IMR-90 (cell line): Measurements from ENCODE around the gene LMX1A. TPM values are rescaled to one million over a fixed set of nuclear protein-coding genes. Genes with fewer than 3 reads are reported as not detected.

ENCODE experiments used
- ATAC-seq: fragments of 200-7000 bp; cut with Tn5 transposase; 2 replicates; pipeline ENCODE4 v1.9.1; 2020; ENCODE audit warnings: low read depth, mild to moderate bottlenecking, moderate library complexity
- BruUV-seq: library from RNA; stranded (reverse); fragments of 400-500 nt; replicated peaks from 2 replicates; lab custom pipeline; 2021; lab: Mats Ljungman, UMichigan
- CTCF ChIA-PET: fragments of 300-600 bp; formaldehyde crosslinking; extraction: SDS; loops from one replicate; lab custom pipeline; 2021; ENCODE audit warnings: antibody characterized with exemption; lab: Yijun Ruan, JAX
- POLR2A ChIA-PET: fragments of 300-600 bp; sonication (Branson Sonifier 250); formaldehyde crosslinking; loops from one replicate; lab custom pipeline; 2022; ENCODE audit warnings: antibody characterized with exemption; ENCODE audit not compliant: unreplicated experiment; lab: Charles Lee
- DNase-seq: peaks from one replicate; pipeline ENCODE4 v3.0.0; 2013
- H2AFZ ChIP-seq: replicated peaks from 2 replicates; pipeline ENCODE3; 2013; ENCODE audit warnings: low read length, mild to moderate bottlenecking; ENCODE audit not compliant: poor library complexity
- H2AK5ac ChIP-seq: 2 replicates; pipeline ENCODE4 v1.6.1; 2013; ENCODE audit warnings: low read depth, low read length, inconsistent platforms
- H2AK9ac ChIP-seq: replicated peaks from 2 replicates; pipeline ENCODE3; 2013; ENCODE audit warnings: mild to moderate bottlenecking, low read depth, low read length, moderate library complexity; ENCODE audit not compliant: poor library complexity
- H2BK120ac ChIP-seq: 2 replicates; pipeline ENCODE4 v1.6.1; 2013; ENCODE audit warnings: low read depth, low read length, inconsistent platforms
- H2BK15ac ChIP-seq: 3 replicates; pipeline ENCODE4 v1.6.1; 2013; ENCODE audit warnings: low read depth, low read length, inconsistent platforms
- H2BK20ac ChIP-seq: 2 replicates; pipeline ENCODE4 v1.6.1; 2013; ENCODE audit warnings: low read depth, mild to moderate bottlenecking, inconsistent platforms, low read length, moderate library complexity
- H2BK5ac ChIP-seq: 2 replicates; pipeline ENCODE4 v1.6.1; 2013; ENCODE audit warnings: mild to moderate bottlenecking, low read depth, low read length, inconsistent platforms; ENCODE audit not compliant: poor library complexity, severe bottlenecking
- H3K14ac ChIP-seq: replicated peaks from 2 replicates; pipeline ENCODE4 v1.6.1; 2013; ENCODE audit warnings: low read depth, low read length, inconsistent platforms
- H3K18ac ChIP-seq: 2 replicates; pipeline ENCODE4 v1.6.1; 2013; ENCODE audit warnings: low read depth, low read length, control low read depth
- H3K23ac ChIP-seq: 2 replicates; pipeline ENCODE4 v1.6.1; 2013; ENCODE audit warnings: low read depth, low read length, inconsistent platforms
- H3K27ac ChIP-seq: 2 replicates; pipeline ENCODE4 v1.5.1; 2013; ENCODE audit warnings: mild to moderate bottlenecking, control low read depth, low read length; ENCODE audit not compliant: insufficient read depth
- H3K27me3 ChIP-seq: 2 replicates; pipeline ENCODE4 v1.6.1; 2013; ENCODE audit warnings: low read length; ENCODE audit not compliant: control insufficient read depth, insufficient read depth
- H3K36me3 ChIP-seq: 2 replicates; pipeline ENCODE4 v1.6.1; 2013; ENCODE audit warnings: low read length, mixed read lengths; ENCODE audit not compliant: control insufficient read depth, insufficient read depth
- H3K4ac ChIP-seq: 2 replicates; pipeline ENCODE4 v1.6.1; 2013; ENCODE audit warnings: low read depth, low read length, inconsistent platforms
- H3K4me1 ChIP-seq: 2 replicates; pipeline ENCODE4 v1.6.1; 2013; ENCODE audit warnings: low read length, mixed read lengths; ENCODE audit not compliant: control insufficient read depth, insufficient read depth
- H3K4me2 ChIP-seq: 2 replicates; pipeline ENCODE4 v1.6.1; 2013; ENCODE audit warnings: low read depth, mild to moderate bottlenecking, control low read depth, low read length, moderate library complexity
- H3K4me3 ChIP-seq: 2 replicates; pipeline ENCODE4 v1.5.1; 2013; ENCODE audit warnings: low read depth, mild to moderate bottlenecking, control low read depth, low read length, moderate library complexity; ENCODE audit not compliant: insufficient read depth
- H3K56ac ChIP-seq: 2 replicates; pipeline ENCODE4 v1.6.1; 2013; ENCODE audit warnings: low read length, inconsistent platforms; ENCODE audit not compliant: insufficient read depth; ENCODE audit errors: extremely low read depth
- H3K79me1 ChIP-seq, 2 experiments: 2 replicates each; pipeline ENCODE4 v1.6.1; 2013; ENCODE audit warnings: low read length in 2 of 2, inconsistent platforms in 1 of 2, low read depth in 1 of 2
- H3K9ac ChIP-seq: 2 replicates; pipeline ENCODE4 v1.6.1; 2013; ENCODE audit warnings: low read depth, low read length, control low read depth
- H3K9me1 ChIP-seq: 2 replicates; pipeline ENCODE4 v1.6.1; 2013; ENCODE audit warnings: low read length, inconsistent platforms; ENCODE audit not compliant: insufficient read depth
- H3K9me3 ChIP-seq: 2 replicates; pipeline ENCODE4 v1.6.1; 2013; ENCODE audit warnings: low read length; ENCODE audit not compliant: control insufficient read depth, insufficient read depth
- H4K20me1 ChIP-seq: 2 replicates; pipeline ENCODE4 v1.6.1; 2013; ENCODE audit warnings: low read length, inconsistent platforms; ENCODE audit not compliant: insufficient read depth
- H4K5ac ChIP-seq: 2 replicates; pipeline ENCODE4 v1.6.1; 2013; ENCODE audit warnings: mild to moderate bottlenecking, low read depth, low read length, control low read depth
- H4K8ac ChIP-seq, 2 experiments: 2 replicates each; pipeline ENCODE4 v1.6.1; 2013; ENCODE audit warnings: low read depth in 2 of 2, low read length in 2 of 2, control low read depth in 1 of 2, inconsistent platforms in 1 of 2
- H4K91ac ChIP-seq: 2 replicates; pipeline ENCODE4 v1.6.1; 2013; ENCODE audit warnings: low read depth, low read length, inconsistent platforms; ENCODE audit not compliant: insufficient read depth
- BHLHE40 ChIP-seq: fragments of 150-350 bp; IDR thresholded peaks from 2 replicates; pipeline ENCODE4 v1.6.1; 2016; ENCODE audit warnings: mild to moderate bottlenecking, low read depth, low read length
- CEBPB ChIP-seq: IDR thresholded peaks from 2 replicates; pipeline ENCODE4 v1.6.1; 2012; ENCODE audit warnings: low read depth, low read length, improper control_type of control experiment
- CHD1 ChIP-seq: IDR thresholded peaks from 2 replicates; pipeline ENCODE4 v1.6.1; 2012; ENCODE audit warnings: low read depth, low read length, improper control_type of control experiment
- FOS ChIP-seq: fragments of 150-350 bp; IDR thresholded peaks from 2 replicates; pipeline ENCODE4 v1.6.1; 2016; ENCODE audit warnings: low read depth, low read length
- MAFK ChIP-seq: IDR thresholded peaks from 2 replicates; pipeline ENCODE4 v1.6.1; 2012; ENCODE audit warnings: low read depth, low read length, improper control_type of control experiment
- MAZ ChIP-seq: IDR thresholded peaks from 2 replicates; pipeline ENCODE4 v1.6.1; 2012; ENCODE audit warnings: low read depth, mild to moderate bottlenecking, low read length, improper control_type of control experiment, moderate library complexity, borderline replicate concordance
- MXI1 ChIP-seq: IDR thresholded peaks from 2 replicates; pipeline ENCODE4 v1.6.1; 2012; ENCODE audit warnings: low read depth, mild to moderate bottlenecking, low read length, moderate library complexity, borderline replicate concordance
- NFE2L2 ChIP-seq: fragments of 150-350 bp; IDR thresholded peaks from 2 replicates; pipeline ENCODE4 v1.6.1; 2016; ENCODE audit warnings: low read depth, mild to moderate bottlenecking, low read length
- POLR2A ChIP-seq: IDR thresholded peaks from 2 replicates; pipeline ENCODE4 v1.6.1; 2012; ENCODE audit warnings: mild to moderate bottlenecking, low read depth, low read length
- RAD21 ChIP-seq: IDR thresholded peaks from 2 replicates; pipeline ENCODE4 v1.6.1; 2012; ENCODE audit warnings: low read length, improper control_type of control experiment
- RCOR1 ChIP-seq: IDR thresholded peaks from 2 replicates; pipeline ENCODE4 v1.6.1; 2012; ENCODE audit warnings: mild to moderate bottlenecking, low read length, improper control_type of control experiment; ENCODE audit not compliant: insufficient replicate concordance
- RFX5 ChIP-seq: IDR thresholded peaks from 2 replicates; pipeline ENCODE4 v1.8.0; 2012; ENCODE audit warnings: low read depth, mild to moderate bottlenecking, low read length, moderate library complexity
- SMC3 ChIP-seq: fragments of 150-350 bp; IDR thresholded peaks from 2 replicates; pipeline ENCODE4 v1.6.1; 2016; ENCODE audit warnings: low read depth, mild to moderate bottlenecking, antibody characterized with exemption, low read length, moderate library complexity
- WGBS, 2 experiments: methylation state at CpG; one replicate each; pipeline versions ENCODE4 v1.1.5 to v1.1.7; 2013; ENCODE audit warnings: missing lambda C conversion rate in 2 of 2; ENCODE audit not compliant: insufficient read length in 1 of 2; ENCODE audit errors: extremely low coverage in 2 of 2; 5-methylcytosine and 5-hydroxymethylcytosine counted together
- dilution Hi-C: fragments of 300-500 bp; cut with HindIII; formaldehyde crosslinking; loops from one replicate; pipeline ENCODE4 v1.14.3; 2018; ENCODE audit warnings: low sequenced_read_pairs; ENCODE audit not compliant: unreplicated experiment
- in situ Hi-C: fragments of 300-500 bp; cut with MboI; formaldehyde crosslinking; loops from 3 replicates; pipeline ENCODE4 v1.14.3; 2019; ENCODE audit warnings: low sequenced_read_pairs, inconsistent platforms, mixed read lengths
- intact Hi-C: fragments of 100-400 bp; cut with micrococcal nuclease; formaldehyde crosslinking; loops from 2 replicates; pipeline ENCODE4 v1.10.0; 2022
- polyA plus RNA-seq, 3 experiments: library from polyadenylated mRNA; depleted of rRNA; stranded (reverse); fragments of >200 nt; gene quantifications; 2 replicates each; pipeline ENCODE4 v1.2.3, GENCODE V29; 2012; ENCODE audit warnings: low replicate concordance in 1 of 3
- total RNA-seq: library from RNA; depleted of rRNA; stranded (reverse); fragments of >200 nt; gene quantifications from 2 replicates; pipeline ENCODE4 v1.2.3, GENCODE V29; 2012
- TF ChIP-seq, protein P1 (sequence below): fragments of 150-350 bp; IDR thresholded peaks from 2 replicates; pipeline ENCODE4 v1.6.1; 2017; ENCODE audit warnings: mild to moderate bottlenecking, antibody characterized with exemption, low read length, low read depth
- TF ChIP-seq, protein P2 (sequence below): conservative IDR thresholded peaks from 2 replicates; pipeline ENCODE4 v1.5.1; 2012; ENCODE audit warnings: mild to moderate bottlenecking, low read depth, low read length, improper control_type of control experiment
- TF ChIP-seq, protein P3 (sequence below): fragments of 150-350 bp; IDR thresholded peaks from 2 replicates; pipeline ENCODE4 v1.6.1; 2016; ENCODE audit warnings: low read depth, mild to moderate bottlenecking, low read length, moderate library complexity, borderline replicate concordance

The LMX1A gene
- total and polyA plus RNA-seq, 2 of the 4 experiments (the other 2 are of a cell fraction): not detected

GRCh38 chr1:165182975-165183374, 173.5 kb downstream of the LMX1A start:
- H2BK20ac ChIP-seq: no peak overlapping the region
- no peak overlapping the region for H4K5ac ChIP-seq
- dilution Hi-C loops: no loop called here
- ChIA-PET CTCF (no interaction called here), POLR2A (no interaction called here)
- no peaks in the 10 kb centered on the region for H3K36me3 ChIP-seq
- H3K56ac ChIP-seq: no peak overlapping the region
- H2BK120ac ChIP-seq: no peak overlapping the region
- no peak overlapping the region for H3K4me3 ChIP-seq
- H3K23ac ChIP-seq: no peak overlapping the region
- no peaks in the 10 kb centered on the region for H3K9me3 ChIP-seq
- in situ Hi-C loops: no loop called here
- no peak overlapping the region for H2AK5ac ChIP-seq
- H2AK9ac ChIP-seq: no peak overlapping the region
- H3K9ac ChIP-seq: no peak overlapping the region
- no peak for ATAC-seq
- no peaks in the 10 kb centered on the region for H3K4me1 ChIP-seq
- no peak overlapping the region for H2BK5ac ChIP-seq
- no peak for DNase-seq
- no peak overlapping the region for H3K4ac ChIP-seq
- WGBS, 2 experiments: no CpG with 5 or more reads among the region's 3 CpGs
- no peak overlapping the region for H3K14ac ChIP-seq
- H3K18ac ChIP-seq: no peak overlapping the region
- no peak overlapping the region for H2AFZ ChIP-seq
- no peak overlapping the region for H2BK15ac ChIP-seq
- H3K27me3 ChIP-seq: no peaks in the 10 kb centered on the region
- no peak overlapping the region for H4K8ac ChIP-seq
- intact Hi-C loops: no loop called here
- no peaks in the 10 kb centered on the region for H3K79me1 ChIP-seq
- no peak overlapping the region for H3K4me2 ChIP-seq
- no peak overlapping the region for H3K27ac ChIP-seq
- no peak overlapping the region for H4K91ac ChIP-seq
- BruUV-seq: no TSS peak
- TF ChIP-seq RFX5 (no peak), MXI1 (no peak), CHD1 (no peak), MAZ (no peak), MAFK (no peak), NFE2L2 (no peak), RAD21 (no peak), RCOR1 (no peak), BHLHE40 (no peak), POLR2A (no peak), FOS (no peak), SMC3 (no peak), CEBPB (no peak)
- TF ChIP-seq, protein P1, sequence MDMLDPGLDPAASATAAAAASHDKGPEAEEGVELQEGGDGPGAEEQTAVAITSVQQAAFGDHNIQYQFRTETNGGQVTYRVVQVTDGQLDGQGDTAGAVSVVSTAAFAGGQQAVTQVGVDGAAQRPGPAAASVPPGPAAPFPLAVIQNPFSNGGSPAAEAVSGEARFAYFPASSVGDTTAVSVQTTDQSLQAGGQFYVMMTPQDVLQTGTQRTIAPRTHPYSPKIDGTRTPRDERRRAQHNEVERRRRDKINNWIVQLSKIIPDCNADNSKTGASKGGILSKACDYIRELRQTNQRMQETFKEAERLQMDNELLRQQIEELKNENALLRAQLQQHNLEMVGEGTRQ: no peak
- TF ChIP-seq, protein P2, sequence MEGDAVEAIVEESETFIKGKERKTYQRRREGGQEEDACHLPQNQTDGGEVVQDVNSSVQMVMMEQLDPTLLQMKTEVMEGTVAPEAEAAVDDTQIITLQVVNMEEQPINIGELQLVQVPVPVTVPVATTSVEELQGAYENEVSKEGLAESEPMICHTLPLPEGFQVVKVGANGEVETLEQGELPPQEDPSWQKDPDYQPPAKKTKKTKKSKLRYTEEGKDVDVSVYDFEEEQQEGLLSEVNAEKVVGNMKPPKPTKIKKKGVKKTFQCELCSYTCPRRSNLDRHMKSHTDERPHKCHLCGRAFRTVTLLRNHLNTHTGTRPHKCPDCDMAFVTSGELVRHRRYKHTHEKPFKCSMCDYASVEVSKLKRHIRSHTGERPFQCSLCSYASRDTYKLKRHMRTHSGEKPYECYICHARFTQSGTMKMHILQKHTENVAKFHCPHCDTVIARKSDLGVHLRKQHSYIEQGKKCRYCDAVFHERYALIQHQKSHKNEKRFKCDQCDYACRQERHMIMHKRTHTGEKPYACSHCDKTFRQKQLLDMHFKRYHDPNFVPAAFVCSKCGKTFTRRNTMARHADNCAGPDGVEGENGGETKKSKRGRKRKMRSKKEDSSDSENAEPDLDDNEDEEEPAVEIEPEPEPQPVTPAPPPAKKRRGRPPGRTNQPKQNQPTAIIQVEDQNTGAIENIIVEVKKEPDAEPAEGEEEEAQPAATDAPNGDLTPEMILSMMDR: no peak
- TF ChIP-seq, protein P3, sequence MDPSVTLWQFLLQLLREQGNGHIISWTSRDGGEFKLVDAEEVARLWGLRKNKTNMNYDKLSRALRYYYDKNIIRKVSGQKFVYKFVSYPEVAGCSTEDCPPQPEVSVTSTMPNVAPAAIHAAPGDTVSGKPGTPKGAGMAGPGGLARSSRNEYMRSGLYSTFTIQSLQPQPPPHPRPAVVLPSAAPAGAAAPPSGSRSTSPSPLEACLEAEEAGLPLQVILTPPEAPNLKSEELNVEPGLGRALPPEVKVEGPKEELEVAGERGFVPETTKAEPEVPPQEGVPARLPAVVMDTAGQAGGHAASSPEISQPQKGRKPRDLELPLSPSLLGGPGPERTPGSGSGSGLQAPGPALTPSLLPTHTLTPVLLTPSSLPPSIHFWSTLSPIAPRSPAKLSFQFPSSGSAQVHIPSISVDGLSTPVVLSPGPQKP: no peak
- no peaks in the 10 kb centered on the region for H4K20me1 ChIP-seq
- no peaks in the 10 kb centered on the region for H3K9me1 ChIP-seq
